HG03432 (cell line): ENCODE data around the gene SLC16A6.
"Not testable (repeated sequence)": the region's sequence is repeated elsewhere in the genome, so short reads cannot be mapped to it uniquely, and the experiment has no call there.

Experiments used
- ATAC-seq: cut with Tn5 transposase; IDR thresholded peaks from one replicate; pipeline ENCODE4 v1.9.1; 2021; ENCODE audit warnings: mild to moderate bottlenecking, moderate library complexity; ENCODE audit not compliant: unreplicated experiment

The SLC16A6 gene

DNA sequence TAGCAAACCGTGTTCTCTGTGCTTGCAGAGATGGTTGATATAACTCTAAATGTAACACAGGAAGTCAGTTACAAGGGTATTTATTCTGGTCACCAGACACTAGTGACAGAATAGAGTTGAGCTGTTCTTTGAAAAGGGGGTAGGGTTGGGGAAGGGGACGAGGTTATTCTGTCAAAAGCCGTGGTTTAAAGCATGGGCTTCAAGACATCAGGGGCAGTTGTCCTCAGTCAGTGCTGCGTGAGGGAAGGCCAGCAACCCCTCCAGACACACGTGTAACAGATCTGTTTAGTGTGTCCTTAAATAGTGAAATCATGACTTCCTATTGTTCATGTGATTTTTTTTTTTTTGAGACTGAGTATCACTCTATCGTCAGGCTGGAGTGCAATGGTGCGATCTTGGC lies 37.5 kb downstream of the SLC16A6 start:
- ATAC-seq, result not testable (repeated sequence)

DNA sequence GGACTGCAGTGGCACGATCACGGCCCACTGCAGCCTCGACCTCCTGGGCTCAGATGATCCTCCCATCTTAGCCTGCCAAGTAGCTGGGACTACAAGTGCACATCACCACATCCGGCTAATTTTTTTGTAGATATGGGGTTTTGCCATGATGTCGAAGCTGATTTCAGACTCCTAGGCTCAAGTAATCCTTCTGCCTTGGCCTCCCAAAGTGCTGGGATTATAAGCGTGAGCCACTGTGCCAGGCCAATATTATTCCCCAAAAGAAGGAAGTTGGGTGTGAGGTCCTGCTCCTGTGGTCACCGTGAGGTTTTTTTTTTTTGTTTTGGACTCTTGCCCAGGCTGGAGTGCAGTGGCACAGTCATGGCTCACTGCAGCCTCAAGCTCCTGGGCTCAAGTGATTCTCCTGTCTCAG lies 41.6 kb downstream of the SLC16A6 start:
- ATAC-seq, result no peak

DNA sequence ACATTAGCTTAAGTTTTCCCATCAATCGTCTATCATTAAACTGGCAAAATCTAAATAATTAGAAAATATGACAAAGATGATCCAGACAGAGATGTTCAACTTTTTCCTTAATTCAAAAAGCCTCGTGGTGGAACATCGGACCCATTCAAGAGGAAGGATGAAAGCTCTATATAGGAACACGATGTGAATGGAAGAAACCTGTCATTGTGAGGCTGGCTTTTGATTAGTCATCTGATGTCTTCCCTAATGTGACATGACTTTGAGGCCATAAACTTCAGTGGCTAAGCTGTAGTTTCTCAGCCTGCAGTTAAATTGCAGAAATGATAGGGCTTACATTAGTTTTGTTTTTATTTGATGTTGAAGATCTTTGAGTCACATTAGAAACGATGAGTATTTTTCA lies 42.0 kb downstream of the SLC16A6 start:
- ATAC-seq, result no peak

DNA sequence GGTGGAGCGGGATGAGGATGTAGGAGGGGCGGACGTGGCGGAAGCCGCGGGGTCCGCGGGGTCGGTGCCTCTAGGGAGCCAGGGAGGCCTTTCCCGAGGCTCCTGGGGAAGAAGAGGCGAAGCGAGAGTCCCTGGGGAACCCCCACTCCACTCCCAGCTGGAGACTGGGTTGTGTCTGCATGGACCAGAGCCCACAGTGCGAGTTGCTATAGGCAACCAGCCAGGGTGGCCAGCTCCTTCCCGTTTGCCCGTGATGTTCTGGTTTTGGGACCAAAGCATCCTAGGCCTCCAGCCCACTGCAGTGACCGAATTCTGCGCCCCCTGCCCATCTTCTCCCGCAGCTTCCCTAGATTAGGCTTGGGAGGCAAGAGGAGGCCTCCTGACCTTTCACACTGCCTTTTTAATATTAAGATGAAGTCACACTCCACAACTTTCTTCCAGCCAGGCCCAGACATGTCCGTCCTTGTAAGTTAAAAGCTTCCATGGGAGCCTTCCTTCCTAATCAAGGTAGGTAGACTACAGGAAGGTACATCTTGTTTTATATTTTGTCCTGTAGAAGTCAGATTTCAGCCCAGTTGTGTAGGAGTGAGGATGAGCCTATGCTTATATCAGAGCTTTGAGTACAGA lies 42.6 kb downstream of the SLC16A6 start:
- peak; percentile 32 for ATAC-seq

DNA sequence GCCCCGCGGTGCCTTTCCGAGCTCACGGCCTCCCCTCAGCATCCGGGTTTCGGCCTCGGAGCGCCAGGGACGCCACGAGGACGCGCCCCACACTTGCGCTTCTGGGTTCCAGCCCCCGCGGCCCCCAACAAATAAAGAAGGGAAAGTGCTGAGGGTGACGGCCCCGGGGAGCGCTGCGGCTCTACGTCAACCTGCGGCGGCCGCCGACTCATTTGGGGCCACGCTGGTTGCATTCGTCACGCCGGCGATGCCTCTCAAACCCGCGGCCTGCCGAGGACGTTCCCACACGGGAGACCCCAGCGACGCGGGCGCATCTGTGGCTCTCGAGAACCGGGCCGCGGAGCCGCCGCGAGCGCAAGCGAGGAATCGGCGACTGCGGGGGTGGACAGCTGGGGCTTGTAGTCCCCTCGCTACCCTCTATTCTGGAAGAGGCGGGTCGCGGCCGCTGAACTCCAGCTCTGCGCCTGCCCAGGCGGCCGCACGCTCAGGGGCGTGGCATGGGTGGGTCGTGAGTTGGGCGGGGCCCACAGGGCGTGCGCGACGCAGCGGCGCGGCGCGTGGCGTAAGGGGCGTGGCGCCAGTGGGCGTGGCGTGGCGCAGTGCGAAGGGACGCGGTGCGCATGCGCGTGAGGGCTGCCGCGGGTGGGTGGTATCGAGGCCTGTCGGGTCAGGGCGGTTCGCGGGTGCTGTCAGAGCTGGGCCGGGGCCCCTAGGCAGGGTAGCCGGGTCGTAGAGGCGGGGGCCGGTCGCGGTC lies 43.3 kb downstream of the SLC16A6 start, which contains the start of gene AMZ2:
Gene AMZ2 (plus strand): TSS at position 599 of the 754 bp plus-strand sequence. CDS start 2,145 bp downstream, outside the sequence.
- ATAC-seq, result peak; percentile 92

DNA sequence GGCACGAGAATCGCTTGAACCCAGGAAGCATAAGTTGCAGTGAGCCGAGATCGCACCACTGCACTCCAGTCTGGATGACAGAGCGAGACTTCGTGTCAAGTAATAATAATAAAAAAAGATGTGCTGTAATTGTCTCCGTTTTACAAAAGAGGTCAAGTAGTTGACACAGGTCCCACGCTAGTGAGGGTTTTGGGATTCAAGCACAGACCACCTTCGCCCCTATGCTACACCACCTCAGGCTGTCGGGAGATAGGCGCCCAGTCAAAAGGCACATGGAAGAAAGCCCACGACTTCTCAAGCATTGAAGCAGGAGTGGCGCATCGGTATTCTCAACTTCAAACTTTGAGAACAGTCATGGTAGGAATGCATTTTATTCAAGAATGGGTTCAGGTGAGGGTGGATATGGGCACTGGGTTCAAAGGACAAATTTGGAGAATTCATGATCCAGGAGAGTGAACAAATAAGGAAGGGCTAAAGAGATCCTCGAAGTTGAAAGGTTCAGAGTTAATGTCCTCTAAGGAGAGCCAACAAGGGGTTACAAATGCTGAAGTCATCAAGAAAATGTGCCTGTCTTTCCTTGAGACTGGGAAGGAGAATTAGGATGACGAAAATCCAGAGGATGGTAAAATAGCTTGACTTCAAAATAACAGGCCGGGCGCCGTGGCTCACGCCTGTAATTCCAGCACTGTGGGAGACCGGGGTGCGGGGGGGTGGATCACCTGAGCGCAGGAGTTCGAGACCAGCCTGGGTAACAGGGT lies 44.5 kb downstream of the SLC16A6 start:
- no peak for ATAC-seq

DNA sequence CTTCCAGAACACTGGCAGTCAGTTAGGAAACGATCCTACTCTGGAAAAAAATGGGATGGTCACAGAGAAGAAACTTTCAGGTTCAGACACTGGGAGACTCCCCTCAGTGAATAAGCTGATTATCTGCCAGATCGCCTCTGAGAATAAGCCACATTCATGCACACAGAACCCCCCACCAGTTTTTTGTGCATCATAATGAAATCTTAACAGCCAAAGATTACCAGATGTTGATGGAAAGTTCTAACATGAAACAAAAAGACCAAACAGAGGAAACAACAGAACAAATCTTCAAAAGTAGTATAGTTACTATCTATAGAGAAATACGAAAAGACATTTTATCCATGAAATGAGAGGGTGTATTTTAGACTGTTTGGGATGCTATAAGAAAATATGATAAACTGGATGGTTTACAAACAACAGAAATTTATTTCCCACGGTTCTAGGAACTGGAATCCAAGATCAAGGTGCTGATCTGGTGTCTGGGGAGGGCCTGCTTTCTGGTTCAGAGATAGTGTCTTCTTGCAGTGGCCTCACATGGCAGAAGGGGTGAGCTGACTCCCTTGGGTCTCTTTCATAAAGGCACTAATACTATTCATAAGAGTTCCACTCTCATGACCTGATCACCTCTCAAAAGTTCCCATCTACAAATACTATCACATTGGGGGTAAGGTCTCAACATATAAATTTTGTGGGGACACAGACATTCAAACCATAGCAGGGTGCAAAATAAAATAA lies 51.1 kb downstream of the SLC16A6 start:
- no peak for ATAC-seq

DNA sequence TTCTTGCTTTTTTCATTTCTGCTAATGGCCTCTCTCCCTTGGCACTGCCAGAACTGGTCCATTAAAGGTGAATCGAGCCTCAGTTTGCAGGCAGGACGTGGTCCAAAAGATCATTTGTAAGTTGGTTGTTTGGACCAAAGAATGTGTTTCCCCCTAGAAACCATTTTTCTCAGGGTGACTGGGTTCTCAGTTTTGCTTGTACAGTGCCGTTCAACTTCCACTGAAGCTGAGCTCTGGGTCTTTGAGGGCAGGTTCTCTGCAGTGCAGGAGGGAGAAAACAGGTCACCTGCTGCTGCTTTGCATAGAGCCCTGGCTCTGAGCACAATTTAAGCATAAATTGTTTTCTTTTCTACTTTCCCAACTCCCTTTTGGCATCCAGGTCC lies 52.1 kb downstream of the SLC16A6 start:
- ATAC-seq, result no peak

DNA sequence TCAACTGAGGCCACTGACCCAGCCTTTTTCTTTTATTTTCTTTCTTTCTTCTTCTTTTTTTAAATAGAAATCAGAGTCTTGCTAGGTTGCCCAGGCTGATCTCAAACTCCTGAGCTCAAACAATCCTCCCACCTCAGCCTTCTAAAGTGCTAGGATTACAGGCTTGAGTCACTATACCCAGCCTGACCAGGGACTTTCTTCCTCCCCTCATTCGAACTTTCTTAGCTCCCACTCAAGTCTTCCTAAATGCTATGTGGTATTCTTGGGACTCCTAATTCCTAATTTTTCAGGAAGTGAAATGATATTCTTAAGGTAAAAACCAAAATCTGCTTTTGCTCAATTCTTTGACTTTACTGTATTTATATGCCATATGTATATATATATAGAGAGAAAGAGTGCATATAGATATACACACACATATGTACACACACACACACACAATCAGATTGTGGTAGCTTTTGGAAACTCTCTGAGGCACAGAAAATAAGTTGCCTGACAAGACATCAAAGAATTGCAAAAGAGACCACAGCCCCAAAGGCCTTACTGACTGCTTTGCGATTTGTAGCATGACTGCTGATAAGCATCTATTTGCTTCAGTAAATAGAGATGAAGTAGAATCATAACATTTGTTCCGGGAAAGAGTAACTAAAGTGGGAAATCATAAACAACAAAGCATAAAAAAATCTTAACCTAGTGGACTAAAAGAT lies 52.6 kb downstream of the SLC16A6 start:
- ATAC-seq, result peak; percentile 3

DNA sequence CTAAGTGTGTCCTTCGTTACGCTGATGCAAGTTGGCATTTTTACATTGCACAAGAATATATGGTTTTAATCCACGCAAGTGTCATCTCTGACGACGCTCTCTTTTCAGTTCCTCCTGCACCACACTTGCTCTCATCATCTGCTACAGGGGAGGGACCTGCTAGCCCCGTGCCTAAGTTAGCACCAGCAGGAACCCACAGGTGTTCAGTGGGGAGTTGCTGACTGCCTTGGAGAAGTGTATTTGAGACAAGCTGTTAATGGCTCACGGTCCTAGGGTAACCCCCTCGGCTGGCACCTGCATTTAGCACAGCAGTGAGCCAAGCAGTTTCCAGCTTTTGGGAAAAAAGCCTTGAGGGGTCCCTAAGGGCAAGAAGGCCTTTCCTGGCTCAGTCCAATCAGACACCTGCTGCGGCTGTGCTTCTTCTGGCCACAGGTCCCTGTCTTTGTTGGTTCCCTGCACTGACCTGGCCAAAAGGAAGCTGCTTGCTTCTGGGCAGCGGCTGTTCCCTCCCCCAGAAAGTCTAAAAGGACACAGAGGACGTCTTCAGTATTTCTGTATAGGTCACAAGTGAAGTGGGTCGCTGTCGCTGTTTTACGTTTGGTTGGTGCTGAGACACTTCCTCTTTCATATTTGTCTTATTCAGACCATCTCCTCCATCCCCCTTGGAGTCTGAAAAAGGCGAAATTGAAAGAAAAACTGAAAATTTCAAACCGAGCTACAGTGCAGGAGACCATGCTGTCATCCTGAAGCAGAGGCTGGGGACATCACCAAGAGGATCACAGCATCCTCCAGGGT lies 53.4 kb downstream of the SLC16A6 start:
- ATAC-seq, result peak; percentile 73

DNA sequence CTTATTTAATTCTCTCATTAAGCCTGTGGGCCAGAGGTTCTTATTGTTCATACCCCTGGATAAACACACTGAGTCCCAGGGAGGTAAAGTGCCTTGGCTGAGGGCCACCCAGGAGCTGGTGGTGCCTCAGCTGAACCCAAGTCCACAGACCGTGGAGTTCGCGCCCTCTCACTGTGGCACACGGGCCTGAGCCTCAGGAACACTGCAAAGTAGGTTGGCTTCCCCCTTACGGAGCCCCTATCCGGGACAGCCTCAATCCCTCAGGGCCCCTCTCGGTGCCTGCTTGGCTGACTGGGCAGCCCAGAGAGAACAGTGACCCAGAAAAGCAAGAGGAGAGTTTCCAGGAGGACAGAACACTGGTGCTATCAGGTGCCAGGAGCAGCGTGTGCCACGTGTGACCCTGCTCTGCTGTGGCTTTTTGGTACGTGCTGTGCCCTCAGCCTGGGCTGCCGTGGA lies 55.6 kb downstream of the SLC16A6 start:
- ATAC-seq, result not testable (repeated sequence)

DNA sequence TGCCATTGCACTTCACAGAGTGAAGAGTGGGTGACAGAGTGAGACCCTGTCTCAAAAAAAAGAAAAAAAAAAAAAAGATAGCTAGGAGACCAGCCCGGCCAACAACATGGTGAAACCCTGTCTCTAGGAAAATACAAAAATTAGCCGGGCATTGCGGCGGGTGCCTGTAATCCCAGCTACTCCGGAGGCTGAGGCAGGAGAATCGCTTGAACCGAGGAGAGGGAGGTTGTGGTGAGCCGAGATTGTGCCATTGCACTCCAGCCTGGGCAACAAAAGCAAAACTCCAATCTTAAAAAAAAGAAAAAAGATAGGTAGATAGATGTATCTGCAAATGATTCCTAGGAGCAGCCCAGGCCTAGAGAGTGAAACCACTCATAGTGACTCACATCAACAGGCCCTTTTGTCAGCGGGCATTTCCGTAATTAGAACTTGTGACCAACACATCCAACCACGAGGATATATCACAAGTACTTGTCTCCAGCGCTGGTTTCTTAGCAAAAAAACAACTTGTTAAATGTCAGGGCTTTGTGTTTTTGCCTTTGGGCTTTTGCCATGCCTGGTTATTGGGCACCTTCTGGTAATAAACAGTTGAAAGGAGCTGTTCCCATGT lies 56.1 kb downstream of the SLC16A6 start:
- peak; percentile 34 for ATAC-seq

DNA sequence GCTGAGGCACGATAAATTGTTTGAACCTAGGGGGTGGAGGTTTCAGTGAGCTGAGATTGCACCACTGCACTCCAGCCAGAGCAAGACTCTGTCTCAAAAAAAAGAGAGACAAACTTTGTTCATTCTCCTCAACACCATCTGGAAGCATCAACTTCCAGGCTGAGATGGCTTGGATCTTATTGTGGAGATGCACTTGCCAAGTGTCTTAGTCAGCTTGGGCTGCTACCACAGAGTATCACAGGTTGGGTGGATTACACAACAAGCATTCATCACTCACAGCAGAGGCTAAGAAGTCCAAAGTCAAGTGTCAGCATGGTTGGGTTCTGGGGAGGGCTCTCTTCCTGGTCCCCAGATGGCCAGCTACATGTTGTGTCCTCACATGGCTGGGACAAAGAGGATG lies 58.2 kb downstream of the SLC16A6 start:
- ATAC-seq, result not testable (repeated sequence)

DNA sequence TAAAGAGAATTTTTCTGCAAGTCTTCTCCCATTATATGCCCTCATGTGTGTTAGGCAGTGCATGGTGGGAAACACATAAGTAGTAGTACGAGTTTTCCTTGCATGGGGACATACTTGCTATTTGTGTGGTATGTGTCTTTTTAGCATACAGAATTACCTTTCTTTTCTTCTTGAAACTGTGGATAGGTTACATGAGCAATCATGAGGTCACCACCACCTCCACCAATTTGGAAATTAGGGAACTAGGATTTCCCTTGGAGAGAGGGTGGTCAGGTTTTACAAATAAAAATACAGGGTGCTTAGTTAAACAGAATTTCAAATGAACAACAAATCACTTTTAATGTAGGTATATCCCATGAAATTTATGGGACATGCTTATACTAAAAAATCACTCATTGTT lies 59.4 kb downstream of the SLC16A6 start:
- ATAC-seq, result no peak

DNA sequence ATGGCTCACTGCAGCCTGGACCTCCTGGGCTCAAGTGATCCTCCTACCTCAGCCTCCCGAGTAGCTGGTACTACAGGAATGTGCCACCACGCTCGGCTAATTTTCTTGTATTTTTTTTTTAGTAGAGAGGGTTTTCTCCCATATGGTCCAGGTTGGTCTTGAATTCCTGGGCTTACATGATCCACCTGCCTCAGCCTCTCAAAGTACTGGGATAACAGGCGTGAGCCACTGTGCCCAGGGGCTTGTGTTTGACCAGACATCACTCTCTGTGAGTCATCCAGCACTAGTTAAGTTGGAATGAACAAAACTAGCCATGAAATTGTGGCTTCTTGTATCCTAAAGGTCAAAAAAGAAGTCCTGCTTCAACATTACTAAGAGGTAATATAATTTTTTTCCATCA lies 59.8 kb downstream of the SLC16A6 start:
- ATAC-seq, result not testable (repeated sequence)

DNA sequence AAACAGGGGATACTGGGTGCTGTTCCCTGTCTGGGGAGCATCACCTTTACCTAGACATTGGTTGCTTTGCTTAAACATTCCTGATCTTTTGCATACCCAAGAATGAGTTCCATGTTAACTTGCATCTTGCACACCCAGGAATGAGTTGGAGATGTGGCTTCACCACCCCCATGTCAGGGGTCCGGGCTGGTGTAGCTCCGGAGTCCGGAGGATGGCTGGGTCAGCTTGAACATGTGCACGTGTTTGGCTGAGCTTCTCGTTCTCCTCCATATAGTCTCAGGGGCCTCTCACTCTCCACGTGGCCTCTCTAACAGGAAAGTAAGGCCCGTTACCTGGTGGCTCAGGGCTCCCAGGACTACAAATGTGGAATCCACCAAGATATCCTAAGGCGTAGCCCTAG lies 61.3 kb downstream of the SLC16A6 start:
- ATAC-seq, result no peak

DNA sequence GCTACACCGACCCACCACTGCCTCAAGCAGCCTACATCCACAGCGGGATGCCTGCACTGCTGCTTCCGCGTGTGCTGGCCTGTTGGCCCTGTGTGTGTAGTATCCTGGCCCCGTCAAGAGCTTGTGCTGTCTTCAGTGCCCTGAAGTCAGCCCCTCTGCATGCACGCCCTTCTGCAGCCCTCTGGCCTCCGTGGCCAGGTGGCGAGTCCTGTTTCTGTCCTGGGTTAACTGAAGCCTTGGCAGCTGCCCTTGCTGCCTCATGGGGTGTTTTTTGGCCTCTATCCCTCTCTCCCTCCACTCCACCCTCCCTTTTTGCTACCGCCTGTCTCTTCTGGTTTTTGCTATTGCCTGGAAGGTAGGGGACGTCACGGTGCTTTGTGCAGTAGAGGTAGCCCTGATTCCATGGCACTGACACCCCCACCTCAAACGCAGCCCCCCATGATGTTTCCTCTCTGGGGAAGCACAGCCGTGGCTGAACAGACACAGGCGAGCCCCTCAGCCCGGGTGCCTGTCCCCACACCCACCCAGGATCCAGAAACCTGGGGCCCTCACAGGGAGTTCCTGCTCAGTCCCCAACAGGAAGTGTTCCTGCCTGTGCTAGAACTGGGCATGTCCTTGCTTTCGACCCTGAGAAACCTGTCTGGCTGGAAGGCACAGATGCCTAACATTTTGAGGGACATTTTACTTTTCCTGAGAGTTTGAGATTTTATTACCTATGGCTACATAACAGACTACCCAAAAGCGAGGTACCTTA lies 61.9 kb downstream of the SLC16A6 start:
- ATAC-seq, result no peak

DNA sequence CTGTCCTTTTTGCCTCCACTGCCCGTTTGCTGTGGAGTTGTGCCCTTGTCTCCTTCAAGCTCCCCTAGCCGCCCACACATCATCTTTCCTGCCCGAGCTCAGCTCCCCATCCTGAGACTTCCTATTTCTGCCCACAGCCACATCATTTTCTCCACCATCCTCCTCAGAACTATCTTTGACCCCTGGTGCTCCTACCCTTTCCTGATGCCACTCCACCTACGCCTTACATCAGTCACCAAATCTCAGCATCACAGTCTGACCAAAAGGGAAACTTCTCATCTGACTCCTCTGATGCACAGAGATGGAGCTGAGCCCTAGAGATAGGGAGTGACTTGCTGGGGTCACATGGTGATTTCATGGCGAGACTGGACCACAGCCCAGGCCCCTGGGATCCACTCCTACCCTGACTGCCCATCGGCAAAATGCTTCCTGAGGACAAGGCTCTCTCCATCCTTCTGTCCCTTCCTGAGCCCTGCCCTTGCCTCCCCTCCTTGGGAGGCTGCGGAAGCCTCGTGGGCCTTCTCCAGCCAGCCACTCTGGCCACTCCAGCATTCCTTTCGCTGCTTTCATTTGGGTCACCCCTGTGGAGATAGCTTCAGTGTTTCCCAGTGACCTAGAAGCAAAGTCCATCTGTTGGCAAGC lies 62.8 kb downstream of the SLC16A6 start:
- not testable (repeated sequence) for ATAC-seq
